Fibroblast of skin of right quadriceps (primary cell): Measurements from ENCODE around the gene LYPD5.
"Not testable (repeated sequence)": the region's sequence is repeated elsewhere in the genome, so short reads cannot be mapped to it uniquely, and the experiment has no call there.

Experiments used
- DNase-seq: peaks from one replicate; pipeline ENCODE4 v3.0.0-alpha.2; 2013

Gene LYPD5

GRCh38 chr19:43802216-43802951 is at the start of gene LYPD5:
Gene LYPD5 (minus strand): TSS chr19:43802447. CDS start chr19:43802380, 67 bp downstream.
- no peak for DNase-seq

GRCh38 chr19:43848821-43849220 is 46.6 kb upstream of the LYPD5 start:
- DNase-seq: no peak

DNA sequence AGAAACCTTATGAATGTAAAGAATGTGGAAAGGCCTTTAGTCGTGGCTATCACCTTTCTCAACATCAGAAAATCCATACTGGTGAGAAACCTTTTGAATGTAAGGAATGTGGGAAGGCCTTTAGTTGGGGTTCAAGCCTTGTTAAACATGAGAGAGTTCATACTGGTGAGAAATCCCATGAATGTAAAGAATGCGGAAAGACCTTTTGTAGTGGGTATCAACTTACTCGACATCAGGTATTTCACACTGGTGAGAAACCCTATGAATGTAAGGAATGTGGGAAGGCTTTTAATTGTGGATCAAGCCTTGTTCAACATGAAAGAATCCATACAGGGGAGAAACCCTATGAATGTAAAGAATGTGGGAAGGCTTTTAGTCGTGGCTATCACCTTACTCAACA is 45.6 kb upstream of the LYPD5 start:
- DNase-seq: peak; percentile 8

- no peak for DNase-seq
These were observed 45.0 kb upstream of the LYPD5 start for GRCh38 chr19:43847246-43847645.

- no peak for DNase-seq
These were observed 39.8 kb upstream of the LYPD5 start for GRCh38 chr19:43842007-43842406.

DNA sequence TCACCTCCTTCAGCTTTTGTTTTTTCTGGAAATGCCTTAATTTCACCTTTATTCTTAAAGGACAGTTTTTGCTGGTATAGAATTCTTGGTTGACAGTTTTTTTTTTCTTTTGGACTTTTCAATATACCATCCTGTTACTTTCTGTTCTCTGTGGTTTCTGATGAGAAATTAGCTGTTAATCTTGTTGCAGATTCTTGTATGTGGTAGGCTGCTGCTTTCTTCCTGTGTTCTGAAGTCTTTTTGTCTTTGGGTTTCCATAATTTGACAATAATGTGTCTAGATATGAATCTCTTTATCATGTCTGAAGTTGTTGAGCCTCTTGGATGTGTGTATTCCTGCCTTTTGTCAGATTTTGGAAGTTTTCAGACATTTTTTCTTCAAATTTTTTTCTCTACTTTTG is 36.9 kb upstream of the LYPD5 start:
- no peak for DNase-seq

GRCh38 chr19:43826787-43827754 is 24.8 kb upstream of the LYPD5 start, which contains the start of gene ZNF283:
Gene ZNF283 (plus strand): TSS chr19:43827321. CDS start chr19:43833505, 6,184 bp downstream.
- peak; percentile 86 for DNase-seq

- not testable (repeated sequence) for DNase-seq
These were observed 22.3 kb upstream of the LYPD5 start for GRCh38 chr19:43824572-43824971.

DNA sequence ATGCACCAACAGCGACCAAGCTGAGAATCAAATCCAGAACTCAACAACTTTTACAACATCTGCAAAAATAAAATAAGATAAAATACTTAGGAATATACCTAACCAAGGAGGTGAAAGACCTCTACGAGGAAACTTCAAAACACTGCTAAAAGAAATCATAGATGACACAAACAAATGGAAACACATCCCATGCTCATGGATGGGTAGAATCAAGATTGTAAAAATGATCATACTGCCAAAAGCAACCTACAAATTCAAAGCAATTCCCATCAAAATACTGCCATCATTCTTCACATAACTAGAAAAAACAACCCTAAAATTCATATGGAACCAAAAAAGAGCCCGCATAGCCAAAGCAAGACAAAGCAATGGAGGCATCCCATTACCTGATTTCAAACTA is 21.6 kb upstream of the LYPD5 start:
- DNase-seq: not testable (repeated sequence)

- no peak for DNase-seq
These were observed 18.6 kb upstream of the LYPD5 start for GRCh38 chr19:43820884-43821215.

- DNase-seq: peak; percentile 47
These were observed 18.0 kb upstream of the LYPD5 start for GRCh38 chr19:43820098-43820883.

- DNase-seq: no peak
These were observed 16.3 kb upstream of the LYPD5 start for GRCh38 chr19:43818500-43818899.

- not testable (repeated sequence) for DNase-seq
These were observed 15.2 kb upstream of the LYPD5 start for GRCh38 chr19:43817454-43817853.

GRCh38 chr19:43814663-43815352 is 12.6 kb upstream of the LYPD5 start:
- no peak for DNase-seq

DNA sequence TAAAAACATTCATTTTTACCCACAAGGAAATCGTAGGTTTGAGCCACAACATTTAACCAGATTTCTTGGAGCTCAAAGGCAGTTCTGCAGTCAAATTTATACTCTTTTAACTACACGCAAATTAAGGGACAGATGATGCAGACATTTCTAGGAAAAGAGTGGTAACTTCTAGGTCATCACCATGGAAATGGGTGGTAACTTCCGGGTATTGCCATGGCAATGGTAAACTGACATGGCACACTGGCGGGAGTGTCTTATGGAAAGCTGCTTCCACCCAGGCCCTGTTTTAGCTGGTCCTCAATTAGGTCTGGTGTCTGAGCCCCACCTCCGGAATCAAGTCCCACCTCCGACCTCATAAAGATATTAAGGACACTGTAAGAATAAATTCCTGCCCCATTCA is 10.4 kb upstream of the LYPD5 start:
- DNase-seq: no peak

GRCh38 chr19:43812259-43812658 is 10.0 kb upstream of the LYPD5 start:
- DNase-seq: no peak

DNA sequence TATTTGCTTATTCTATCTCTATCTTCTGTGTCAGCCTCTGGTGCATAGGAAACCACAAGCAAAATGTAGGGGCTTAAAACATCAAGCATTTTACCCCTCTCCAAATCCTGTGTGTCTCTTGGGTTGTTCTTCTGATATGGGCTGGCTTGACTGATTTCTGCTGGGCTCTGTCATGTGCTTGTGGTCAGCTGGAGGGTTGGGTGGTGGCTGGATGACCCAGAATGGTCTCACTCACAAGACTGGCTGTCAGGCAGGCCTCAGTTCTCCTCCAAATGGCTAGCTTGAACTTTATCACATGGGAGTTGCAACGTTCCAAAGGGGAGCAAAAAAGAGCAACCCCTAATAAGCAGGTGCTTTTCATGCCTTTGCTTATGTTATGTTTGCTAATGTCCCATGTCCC is 9.6 kb upstream of the LYPD5 start:
- DNase-seq: no peak

- peak; percentile 45 for DNase-seq
These were observed 7.8 kb upstream of the LYPD5 start for GRCh38 chr19:43809762-43810696.

GRCh38 chr19:43807651-43808050 is 5.4 kb upstream of the LYPD5 start:
- DNase-seq: no peak

DNA sequence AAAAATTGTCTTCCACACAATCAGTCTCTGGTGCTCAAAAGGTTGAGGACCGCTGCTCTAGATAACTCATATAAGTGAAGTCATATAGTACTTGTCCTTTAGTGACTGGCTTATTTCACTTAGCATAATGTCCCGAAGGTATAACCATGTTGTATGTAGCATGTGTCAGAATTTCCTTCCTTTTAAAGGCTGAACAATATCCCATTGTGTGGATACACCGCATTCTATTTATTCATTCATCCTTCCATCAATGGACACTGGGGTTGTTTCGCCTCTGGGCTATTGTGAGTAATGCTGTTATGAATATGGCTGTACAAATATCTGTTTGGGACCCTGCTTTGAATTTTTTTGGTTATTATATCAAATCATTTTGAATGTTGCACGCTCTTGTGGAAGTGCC is 4.6 kb upstream of the LYPD5 start:
- DNase-seq: no peak

- not testable (repeated sequence) for DNase-seq
These were observed 4.2 kb upstream of the LYPD5 start for GRCh38 chr19:43806401-43806800.
